GM12892 (cell line): ENCODE measurements around the gene CXADR.

ENCODE experiments used
- DNase-seq: peaks from one replicate; pipeline ENCODE4 v3.0.0; 2011; ENCODE audit not compliant: insufficient read length
- FAIRE-seq: peaks from 2 replicates; lab custom pipeline; 2011; peaks lifted over from hg19 to GRCh38; lab: Jason Lieb, UNC
- POLR2A ChIP-seq: IDR thresholded peaks from 2 replicates; pipeline ENCODE4 v1.6.1; 2011; ENCODE audit warnings: low read depth, low read length, control low read depth
- POLR2AphosphoS5 ChIP-seq: IDR thresholded peaks from 2 replicates; pipeline ENCODE4 v1.6.1; 2011; ENCODE audit warnings: low read depth, low read length, control low read depth
- TAF1 ChIP-seq: IDR thresholded peaks from 2 replicates; pipeline ENCODE4 v1.6.1; 2011; ENCODE audit warnings: low read depth, mild to moderate bottlenecking, control low read depth, low read length, borderline replicate concordance

The CXADR gene

GRCh38 chr21:17527711-17528110 lies 14.9 kb downstream of the CXADR start:
- no peak for FAIRE-seq
- TF ChIP-seq POLR2AphosphoS5 (no peak), TAF1 (no peak), POLR2A (no peak)
- DNase-seq, result no peak

DNA sequence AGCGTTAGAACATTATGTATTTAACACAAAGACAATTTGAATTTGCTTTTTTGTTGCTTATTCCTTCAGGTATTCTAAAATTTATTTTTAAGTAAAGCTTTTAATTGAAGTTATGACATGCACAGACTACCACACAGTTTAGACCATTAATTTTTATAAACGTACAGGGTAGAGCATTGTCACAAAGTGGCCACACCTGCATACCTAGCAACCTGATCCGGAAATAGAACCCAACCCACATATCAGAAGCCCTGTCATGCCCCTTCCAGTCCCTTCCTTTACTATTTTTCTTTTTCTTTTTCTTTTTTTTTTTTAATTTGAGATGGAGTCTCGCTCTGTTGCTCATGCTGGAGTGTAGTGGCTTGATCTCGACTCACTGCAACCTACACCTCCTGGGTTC lies 16.8 kb downstream of the CXADR start:
- TF ChIP-seq POLR2A (no peak), POLR2AphosphoS5 (no peak), TAF1 (no peak)
- DNase-seq, result no peak
- no peak for FAIRE-seq

DNA sequence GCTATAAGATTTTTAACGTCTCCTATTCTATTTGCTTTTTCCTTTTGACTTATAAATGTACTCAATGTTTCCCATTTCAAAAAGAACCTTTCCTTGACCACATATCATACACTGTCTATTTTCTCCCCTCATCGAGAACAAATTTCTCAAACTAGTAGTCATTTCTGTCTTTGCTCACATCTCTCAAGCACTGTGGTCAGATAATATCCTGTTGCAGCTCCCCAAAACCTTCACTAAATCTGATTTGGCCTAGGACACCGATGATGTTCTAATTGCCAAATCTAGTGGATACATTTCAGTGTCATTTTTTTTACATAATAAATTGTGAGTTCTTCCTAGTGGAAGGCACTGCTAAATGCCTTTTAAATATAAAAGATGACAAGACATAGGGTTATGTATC lies 19.4 kb downstream of the CXADR start:
- DNase-seq (no peak), FAIRE-seq (no peak)

GRCh38 chr21:17536381-17536780 lies 23.5 kb downstream of the CXADR start:
- TF ChIP-seq POLR2A, result no peak
- no peak for TF ChIP-seq POLR2AphosphoS5
- no peak for TF ChIP-seq TAF1
- DNase-seq, result no peak
- no peak for FAIRE-seq

More for the DNA sequence above, 19.4 kb downstream of the CXADR start:
- TF ChIP-seq POLR2A, result no peak
- no peak for TF ChIP-seq POLR2AphosphoS5
- no peak for TF ChIP-seq TAF1

- no peak for DNase-seq
- no peak for FAIRE-seq
- TF ChIP-seq POLR2A (no peak), TAF1 (no peak), POLR2AphosphoS5 (no peak)
Observed at GRCh38 chr21:17537299-17537698, 24.5 kb downstream of the CXADR start.

GRCh38 chr21:17538576-17538975 lies 25.7 kb downstream of the CXADR start:
- DNase-seq (no peak), FAIRE-seq (no peak)
- TF ChIP-seq POLR2AphosphoS5 (no peak), TAF1 (no peak), POLR2A (no peak)

GRCh38 chr21:17539323-17539722 lies 26.5 kb downstream of the CXADR start:
- FAIRE-seq (no peak), DNase-seq (no peak)
- no peak for TF ChIP-seq POLR2AphosphoS5
- no peak for TF ChIP-seq TAF1
- TF ChIP-seq POLR2A, result no peak

GRCh38 chr21:17539743-17540341 lies 27.0 kb downstream of the CXADR start:
- DNase-seq (no peak), FAIRE-seq (no peak)
- TF ChIP-seq POLR2A, result no peak
- no peak for TF ChIP-seq POLR2AphosphoS5
- no peak for TF ChIP-seq TAF1

- FAIRE-seq (no peak), DNase-seq (no peak)
- TF ChIP-seq TAF1, result no peak
- TF ChIP-seq POLR2A, result no peak
- no peak for TF ChIP-seq POLR2AphosphoS5
Observed at GRCh38 chr21:17540530-17540929, 27.7 kb downstream of the CXADR start.

DNA sequence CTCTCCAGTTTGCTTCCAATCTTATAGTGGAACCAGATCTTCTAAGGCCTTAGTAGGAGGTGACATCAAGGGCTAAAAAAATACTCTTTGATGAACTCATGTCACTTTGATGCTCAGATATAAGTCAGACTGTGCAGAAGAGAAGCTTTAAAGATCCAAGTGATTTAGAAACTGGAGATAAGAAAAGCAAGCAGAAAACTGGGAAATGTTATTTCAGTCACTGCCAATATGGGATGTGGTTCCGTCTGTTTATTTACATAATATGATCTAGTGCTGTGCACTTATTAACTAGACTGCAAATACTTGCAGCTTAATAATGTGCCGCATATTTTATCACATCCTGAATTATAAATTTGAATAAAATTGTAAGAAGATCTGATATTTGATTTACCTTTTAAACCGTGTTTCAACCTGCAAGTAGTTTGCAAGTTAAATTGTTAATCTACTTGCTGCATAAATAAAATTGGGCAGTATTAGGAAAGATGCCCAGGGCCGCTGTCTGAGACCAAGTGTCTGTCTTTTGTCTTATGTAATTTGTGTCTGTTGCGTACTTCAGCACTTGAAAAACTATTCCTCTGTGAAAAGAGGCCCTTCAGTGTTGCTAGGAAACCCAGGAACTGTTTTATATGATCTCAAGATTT lies 29.6 kb downstream of the CXADR start:
- TF ChIP-seq POLR2A (no peak), POLR2AphosphoS5 (no peak), TAF1 (no peak)
- DNase-seq (no peak), FAIRE-seq (no peak)

- FAIRE-seq, result no peak
Observed at GRCh38 chr21:17545007-17545406, 32.2 kb downstream of the CXADR start.

DNA sequence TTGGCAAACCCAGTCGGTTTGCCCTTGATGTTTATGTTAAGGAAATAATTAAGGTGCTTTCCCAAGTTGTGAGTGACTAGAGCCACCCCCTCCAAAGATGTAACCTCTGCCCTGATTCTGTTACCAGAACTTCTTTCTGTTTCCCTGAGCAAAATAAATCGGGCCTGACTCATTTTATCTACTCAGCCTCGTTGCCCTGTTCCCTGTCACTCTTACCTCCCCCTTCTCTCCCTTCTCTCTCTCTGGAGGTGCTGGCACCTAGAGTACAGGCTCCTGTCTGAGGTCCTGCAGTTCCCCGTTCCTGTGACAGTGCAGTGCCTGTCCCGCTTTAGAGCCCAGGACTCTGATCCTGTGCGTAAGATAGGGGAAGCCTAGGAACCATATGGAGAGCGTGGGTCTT lies 35.4 kb downstream of the CXADR start:
- TF ChIP-seq TAF1 (no peak), POLR2AphosphoS5 (no peak), POLR2A (no peak)
- DNase-seq (no peak), FAIRE-seq (no peak)

More at GRCh38 chr21:17545007-17545406, 32.2 kb downstream of the CXADR start:
- no peak for DNase-seq
- TF ChIP-seq POLR2AphosphoS5 (no peak), TAF1 (no peak), POLR2A (no peak)
